ENCODE measurements around the gene GNB3.

DNA sequence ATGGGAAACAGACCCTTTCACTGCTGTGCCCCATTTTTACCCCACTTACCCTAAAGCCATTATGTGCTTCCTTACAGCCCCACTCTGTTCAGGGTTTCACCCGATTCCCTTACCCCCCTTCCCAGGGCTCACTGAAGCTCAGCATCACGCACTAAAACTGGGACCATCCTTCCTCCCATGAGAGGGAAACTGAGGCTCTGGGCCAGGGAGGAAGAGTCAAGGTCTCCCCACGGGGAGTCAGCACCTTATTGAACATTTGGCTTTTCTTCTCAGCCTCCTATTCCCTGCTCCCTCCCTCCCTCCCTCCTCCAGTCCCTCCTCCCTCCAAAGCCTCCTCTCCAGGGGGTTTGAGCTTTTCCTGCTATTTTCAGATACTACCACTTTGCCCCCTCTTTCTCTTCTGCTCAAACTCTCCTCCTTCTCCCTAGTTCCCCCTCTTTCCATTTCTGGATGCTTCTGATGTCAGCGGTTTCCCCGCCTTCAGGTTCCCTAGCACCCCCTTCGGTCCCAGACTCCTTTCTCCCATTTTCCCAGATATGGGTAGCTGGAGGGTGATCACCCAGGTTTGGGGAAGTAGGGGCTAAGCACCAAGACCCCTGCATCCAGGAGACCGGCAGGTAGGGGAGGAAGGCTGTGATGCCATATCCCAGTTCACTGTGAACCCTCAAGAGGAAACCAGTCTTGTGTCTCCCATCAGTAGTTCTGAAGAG lies 18.1 kb upstream of the GNB3 start:
- TF ChIP-seq, protein P1, sequence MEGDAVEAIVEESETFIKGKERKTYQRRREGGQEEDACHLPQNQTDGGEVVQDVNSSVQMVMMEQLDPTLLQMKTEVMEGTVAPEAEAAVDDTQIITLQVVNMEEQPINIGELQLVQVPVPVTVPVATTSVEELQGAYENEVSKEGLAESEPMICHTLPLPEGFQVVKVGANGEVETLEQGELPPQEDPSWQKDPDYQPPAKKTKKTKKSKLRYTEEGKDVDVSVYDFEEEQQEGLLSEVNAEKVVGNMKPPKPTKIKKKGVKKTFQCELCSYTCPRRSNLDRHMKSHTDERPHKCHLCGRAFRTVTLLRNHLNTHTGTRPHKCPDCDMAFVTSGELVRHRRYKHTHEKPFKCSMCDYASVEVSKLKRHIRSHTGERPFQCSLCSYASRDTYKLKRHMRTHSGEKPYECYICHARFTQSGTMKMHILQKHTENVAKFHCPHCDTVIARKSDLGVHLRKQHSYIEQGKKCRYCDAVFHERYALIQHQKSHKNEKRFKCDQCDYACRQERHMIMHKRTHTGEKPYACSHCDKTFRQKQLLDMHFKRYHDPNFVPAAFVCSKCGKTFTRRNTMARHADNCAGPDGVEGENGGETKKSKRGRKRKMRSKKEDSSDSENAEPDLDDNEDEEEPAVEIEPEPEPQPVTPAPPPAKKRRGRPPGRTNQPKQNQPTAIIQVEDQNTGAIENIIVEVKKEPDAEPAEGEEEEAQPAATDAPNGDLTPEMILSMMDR (IDR thresholded peaks at IDR 0.05; ENCODE audit: low read length), result no peak
- no peak for TF ChIP-seq EZH2 (optimal IDR thresholded peaks at IDR 0.05; ENCODE audit: low read depth, low read length)
- no peak for TF ChIP-seq EZH2phosphoT487 (IDR thresholded peaks at IDR 0.05; ENCODE audit: low read length)
